NCI-H345 treated with DMSO at 0.1 percent for 48 hours (cell line): ENCODE results near the gene MRTFB.

Experiments used
- DNase-seq: peaks from one replicate; lab custom pipeline; 2025; ENCODE audit not compliant: unreplicated experiment; lab: John Stamatoyannopoulos, UW

MRTFB gene

GRCh38 chr16:14061732-14062259 is 9.3 kb upstream of the MRTFB start:
- DNase-seq: no peak

- no peak for DNase-seq
Measured at GRCh38 chr16:14062261-14062660, 8.9 kb upstream of the MRTFB start.

GRCh38 chr16:14063618-14064581 is 7.2 kb upstream of the MRTFB start:
- no peak for DNase-seq

- no peak for DNase-seq
Measured at GRCh38 chr16:14069818-14070217, 1.3 kb upstream of the MRTFB start.

GRCh38 chr16:14070555-14070876 is 603 bp upstream of the MRTFB start:
- DNase-seq: no peak

GRCh38 chr16:14071576-14072271 is 605 bp downstream of the MRTFB start:
- no peak for DNase-seq

GRCh38 chr16:14072360-14072759 is 1.2 kb downstream of the MRTFB start:
- no peak for DNase-seq

GRCh38 chr16:14074544-14074943 is 3.4 kb downstream of the MRTFB start:
- no peak for DNase-seq

GRCh38 chr16:14077918-14078317 is 6.8 kb downstream of the MRTFB start:
- no peak for DNase-seq

GRCh38 chr16:14086477-14086876 is 15.4 kb downstream of the MRTFB start:
- no peak for DNase-seq

- no peak for DNase-seq
Measured at GRCh38 chr16:14087181-14087580, 16.1 kb downstream of the MRTFB start.

GRCh38 chr16:14087590-14088154 is 16.6 kb downstream of the MRTFB start:
- DNase-seq: no peak

GRCh38 chr16:14088155-14088753 is 17.1 kb downstream of the MRTFB start:
- DNase-seq: no peak

GRCh38 chr16:14089283-14089823 is 18.2 kb downstream of the MRTFB start:
- DNase-seq: no peak

GRCh38 chr16:14092561-14092960 is 21.4 kb downstream of the MRTFB start:
- DNase-seq: no peak

- DNase-seq: no peak
Measured at GRCh38 chr16:14095883-14096551, 24.9 kb downstream of the MRTFB start.

GRCh38 chr16:14097182-14097959 is 26.3 kb downstream of the MRTFB start:
- peak; percentile 51 for DNase-seq

- DNase-seq: no peak
Measured at GRCh38 chr16:14098081-14098480, 27.0 kb downstream of the MRTFB start.

GRCh38 chr16:14100825-14101224 is 29.7 kb downstream of the MRTFB start:
- DNase-seq: no peak

GRCh38 chr16:14101415-14101814 is 30.3 kb downstream of the MRTFB start:
- DNase-seq: no peak
